Mesendoderm (in vitro differentiated cells): ENCODE data around the gene E2F2.
"Not testable (repeated sequence)": the region's sequence is repeated elsewhere in the genome, so short reads cannot be mapped to it uniquely, and the experiment has no call there.

Source experiments
- DNase-seq: peaks from one replicate; pipeline ENCODE4 v3.0.0; 2013
- H2AK5ac ChIP-seq: 2 replicates; pipeline ENCODE4 v1.6.1; 2013; ENCODE audit warnings: low read length, inconsistent platforms
- H2BK120ac ChIP-seq: 2 replicates; pipeline ENCODE4 v1.6.1; 2013; ENCODE audit warnings: low read depth, mild to moderate bottlenecking, low read length, moderate library complexity, mixed read lengths
- H2BK15ac ChIP-seq: replicated peaks from 2 replicates; pipeline ENCODE4 v1.6.1; 2013; ENCODE audit warnings: low read depth, mild to moderate bottlenecking, moderate library complexity
- H2BK5ac ChIP-seq: 2 replicates; pipeline ENCODE4 v1.6.1; 2013; ENCODE audit warnings: low read length, inconsistent platforms
- H3K18ac ChIP-seq: 2 replicates; pipeline ENCODE4 v1.6.1; 2013; ENCODE audit warnings: mild to moderate bottlenecking, low read length, mixed read lengths
- H3K23ac ChIP-seq: one replicate; pipeline ENCODE4 v1.6.1; 2013; ENCODE audit warnings: low read length
- H3K27ac ChIP-seq: 2 replicates; pipeline ENCODE4 v1.5.1; 2013; ENCODE audit warnings: low read depth, mild to moderate bottlenecking, inconsistent platforms, low read length, moderate library complexity
- H3K27me3 ChIP-seq: 2 replicates; pipeline ENCODE4 v1.6.1; 2013; ENCODE audit warnings: low read length, control low read depth, mild to moderate bottlenecking, inconsistent platforms; ENCODE audit not compliant: insufficient read depth, poor library complexity
- H3K36me3 ChIP-seq: 2 replicates; pipeline ENCODE4 v1.6.1; 2013; ENCODE audit warnings: low read length, inconsistent platforms; ENCODE audit not compliant: control insufficient read depth, insufficient read depth
- H3K4ac ChIP-seq: one replicate; pipeline ENCODE4 v1.6.1; 2013; ENCODE audit warnings: low read depth, mild to moderate bottlenecking, low read length, moderate library complexity
- H3K4me1 ChIP-seq: 2 replicates; pipeline ENCODE4 v1.6.1; 2013; ENCODE audit warnings: low read depth, low read length, inconsistent platforms; ENCODE audit not compliant: control insufficient read depth
- H3K4me2 ChIP-seq: 2 replicates; pipeline ENCODE4 v1.6.1; 2013; ENCODE audit warnings: low read length
- H3K4me3 ChIP-seq: 2 replicates; pipeline ENCODE4 v1.5.1; 2013; ENCODE audit warnings: mild to moderate bottlenecking, low read length
- H3K56ac ChIP-seq: one replicate; pipeline ENCODE4 v1.6.1; 2013; ENCODE audit warnings: low read length
- H3K79me1 ChIP-seq: 2 replicates; pipeline ENCODE4 v1.6.1; 2013; ENCODE audit warnings: low read length, inconsistent platforms
- H3K79me2 ChIP-seq: 2 replicates; pipeline ENCODE4 v1.6.1; 2013; ENCODE audit warnings: mild to moderate bottlenecking, low read length; ENCODE audit not compliant: control insufficient read depth, insufficient read depth
- H3K9ac ChIP-seq: 2 replicates; pipeline ENCODE4 v1.6.1; 2013; ENCODE audit warnings: low read length, inconsistent platforms
- H4K5ac ChIP-seq: one replicate; pipeline ENCODE4 v1.6.1; 2013; ENCODE audit warnings: low read length
- H4K8ac ChIP-seq: one replicate; pipeline ENCODE4 v1.6.1; 2013; ENCODE audit warnings: low read depth, mild to moderate bottlenecking, control low read depth, low read length, moderate library complexity
- WGBS: extraction: QIAGEN DNeasy Blood & Tissue Kit; methylation state at CpG from one replicate; pipeline ENCODE4 v1.1.7; 2013; ENCODE audit warnings: low lambda C conversion rate, missing lambda C conversion rate; ENCODE audit not compliant: insufficient coverage; ENCODE audit errors: extremely low coverage; 5-methylcytosine and 5-hydroxymethylcytosine counted together

Gene E2F2

GRCh38 chr1:23545851-23546250 is 14.8 kb upstream of the E2F2 start:
- H3K4ac ChIP-seq: peak overlapping the region; percentile 6
- no peak overlapping the region for H3K4me3 ChIP-seq
- no peak overlapping the region for H3K23ac ChIP-seq
- H3K4me1 ChIP-seq: no peaks in the 10 kb centered on the region
- H3K56ac ChIP-seq: peak overlapping the region; percentile 28
- no peak overlapping the region for H4K5ac ChIP-seq
- H3K27me3 ChIP-seq: no peaks in the 10 kb centered on the region
- DNase-seq: no peak
- no peak overlapping the region for H3K4me2 ChIP-seq
- no peak overlapping the region for H4K8ac ChIP-seq
- H2AK5ac ChIP-seq: no peak overlapping the region
- no peak overlapping the region for H2BK120ac ChIP-seq
- no CpG with 5 or more reads among the region's 9 CpGs for WGBS
- H3K79me2 ChIP-seq: no peaks in the 10 kb centered on the region
- no peak overlapping the region for H3K18ac ChIP-seq
- H3K36me3 ChIP-seq: no peaks in the 10 kb centered on the region
- H3K79me1 ChIP-seq: no peaks in the 10 kb centered on the region
- H3K9ac ChIP-seq: no peak overlapping the region
- no peak overlapping the region for H2BK15ac ChIP-seq
- H3K27ac ChIP-seq: no peak overlapping the region
- H2BK5ac ChIP-seq: peak overlapping the region; percentile 20

GRCh38 chr1:23544444-23545389 is 13.7 kb upstream of the E2F2 start:
- Histone ChIP-seq H3K23ac (no peak overlapping the region), H3K9ac (peak overlapping the region; percentile 22), H3K4ac (peak overlapping the region; percentile 38), H3K18ac (peak overlapping the region; percentile 13), H3K4me1 (no peaks in the 10 kb centered on the region), H3K56ac (peak overlapping the region; percentile 61), H2BK120ac (no peak overlapping the region), H2BK5ac (no peak overlapping the region), H3K27me3 (no peaks in the 10 kb centered on the region), H3K27ac (no peak overlapping the region), H3K79me1 (no peaks in the 10 kb centered on the region), H3K4me3 (no peak overlapping the region), H4K5ac (no peak overlapping the region), H3K4me2 (no peak overlapping the region), H2BK15ac (no peak overlapping the region), H4K8ac (no peak overlapping the region), H2AK5ac (no peak overlapping the region), H3K36me3 (no peaks in the 10 kb centered on the region), H3K79me2 (no peaks in the 10 kb centered on the region)
- whole genome bisulfite sequencing: no CpG with 5 or more reads among the region's 8 CpGs
- peak; percentile 94 for DNase-seq

GRCh38 chr1:23543707-23544443 is 12.8 kb upstream of the E2F2 start:
- Histone ChIP-seq H3K27ac (no peak overlapping the region), H3K23ac (no peak overlapping the region), H3K79me2 (no peaks in the 10 kb centered on the region), H2BK15ac (no peak overlapping the region), H3K4me3 (no peak overlapping the region), H3K4me1 (no peaks in the 10 kb centered on the region), H4K8ac (no peak overlapping the region), H4K5ac (no peak overlapping the region), H3K36me3 (no peaks in the 10 kb centered on the region), H3K4ac (no peak overlapping the region), H3K56ac (no peak overlapping the region), H2BK5ac (no peak overlapping the region), H2AK5ac (no peak overlapping the region), H3K4me2 (no peak overlapping the region), H3K18ac (no peak overlapping the region), H2BK120ac (no peak overlapping the region), H3K79me1 (no peaks in the 10 kb centered on the region), H3K9ac (no peak overlapping the region), H3K27me3 (no peaks in the 10 kb centered on the region)
- no CpG with 5 or more reads among the region's 8 CpGs for WGBS
- no peak for DNase-seq

GRCh38 chr1:23542940-23543339 is 11.9 kb upstream of the E2F2 start:
- H3K27ac ChIP-seq, H3K27me3 ChIP-seq, H2BK120ac ChIP-seq, H3K9ac ChIP-seq, H2AK5ac ChIP-seq, H3K18ac ChIP-seq, H3K56ac ChIP-seq, H3K4ac ChIP-seq, H3K79me1 ChIP-seq, H3K23ac ChIP-seq, H3K79me2 ChIP-seq, DNase-seq, H2BK15ac ChIP-seq, H3K4me2 ChIP-seq, H3K4me1 ChIP-seq, H4K8ac ChIP-seq, H4K5ac ChIP-seq, H3K36me3 ChIP-seq, H3K4me3 ChIP-seq, H2BK5ac ChIP-seq: not testable (repeated sequence)
- WGBS: no CpG with 5 or more reads among the region's 5 CpGs

GRCh38 chr1:23539698-23540266 is 8.7 kb upstream of the E2F2 start:
- no peak overlapping the region for H3K4me3 ChIP-seq
- H4K8ac ChIP-seq: no peak overlapping the region
- no peak overlapping the region for H3K9ac ChIP-seq
- H3K27ac ChIP-seq: no peak overlapping the region
- H3K18ac ChIP-seq: no peak overlapping the region
- no peaks in the 10 kb centered on the region for H3K79me2 ChIP-seq
- H3K36me3 ChIP-seq: no peaks in the 10 kb centered on the region
- H3K4ac ChIP-seq: no peak overlapping the region
- no peak overlapping the region for H2BK15ac ChIP-seq
- no peak overlapping the region for H2BK120ac ChIP-seq
- H2AK5ac ChIP-seq: no peak overlapping the region
- DNase-seq: peak; percentile 99
- H3K23ac ChIP-seq: no peak overlapping the region
- H3K4me1 ChIP-seq: no peaks in the 10 kb centered on the region
- H3K79me1 ChIP-seq: no peaks in the 10 kb centered on the region
- no peaks in the 10 kb centered on the region for H3K27me3 ChIP-seq
- H3K4me2 ChIP-seq: no peak overlapping the region
- no peak overlapping the region for H2BK5ac ChIP-seq
- no peak overlapping the region for H3K56ac ChIP-seq
- no peak overlapping the region for H4K5ac ChIP-seq
- no CpG with 5 or more reads among the region's 16 CpGs for WGBS
